ENCODE results near the gene BARHL1. TPM values are rescaled to one million over a fixed set of nuclear protein-coding genes. Genes with fewer than 3 reads are reported as not detected.
A peak's percentile ranks its signal among the peaks of the same experiment; 100 is the strongest.

BARHL1 gene
- polyA plus RNA-seq, 1 donor (not counting 4 experiments of a cell fraction or from before 2014, with no cell fraction given) = not detected

GRCh38 chr9:132579427-132579798 is 3.0 kb upstream of the BARHL1 start:
- DNase-seq (ENCODE audit: low read depth, low spot score) (no peak), FAIRE-seq (no peak)
- TF ChIP-seq CTCF (optimal IDR thresholded peaks at IDR 0.05 in 1 of 3, IDR thresholded peaks at IDR 0.05 in 1 of 3, conservative IDR thresholded peaks at IDR 0.05 in 1 of 3; ENCODE audit: extremely low read depth in 1 of 3, insufficient read depth in 2 of 3, low read length in 3 of 3) = no peak
- TF ChIP-seq EZH2 (IDR thresholded peaks at IDR 0.05; ENCODE audit: low read length) = no peak
- Histone ChIP-seq H3K4me3 (ENCODE audit: control insufficient read depth in 2 of 3, extremely low read depth in 1 of 3, insufficient read depth in 2 of 3, low read depth in 1 of 3, low read length in 3 of 3) (no peak overlapping the region), H4K20me1 (ENCODE audit: control insufficient read depth, extremely low read depth, insufficient read depth, low read length) (peaks cover 23% of the 10 kb centered on the region), H3K4me2 (ENCODE audit: control insufficient read depth, extremely low read depth, insufficient read depth, low read depth, low read length) (no peak overlapping the region), H3K9ac (ENCODE audit: control insufficient read depth, extremely low read depth, insufficient read depth, low read length) (no peak overlapping the region), H3K36me3 (ENCODE audit: control insufficient read depth in 2 of 2, extremely low read depth in 1 of 2, insufficient read depth in 2 of 2, low read length in 2 of 2) (no peaks in the 10 kb centered on the region), H3K27me3 (ENCODE audit: control insufficient read depth, extremely low read depth, insufficient read depth, low read length) (peaks cover 87% of the 10 kb centered on the region), H3K9me3 (ENCODE audit: control insufficient read depth, low read depth, low read length) (no peaks in the 10 kb centered on the region), H3K9me1 (ENCODE audit: control insufficient read depth, extremely low read depth, insufficient read depth, low read length) (peaks cover 2% of the 10 kb centered on the region), H3K79me2 (ENCODE audit: control insufficient read depth, insufficient read depth, low read length) (no peaks in the 10 kb centered on the region), H2AFZ (ENCODE audit: control insufficient read depth, low read length) (no peak overlapping the region), H3K27ac (ENCODE audit: control insufficient read depth, insufficient read depth, low read length) (no peak overlapping the region), H3K4me1 (ENCODE audit: control insufficient read depth, extremely low read depth, insufficient read depth, low read length) (peaks cover 4% of the 10 kb centered on the region)
- dilution Hi-C loops (cut with MboI; ENCODE audit: extremely low pct_ligation_motif_present, low sequenced_read_pairs) = no loop called here

- Histone ChIP-seq H3K9ac (ENCODE audit: control insufficient read depth, extremely low read depth, insufficient read depth, low read length) (no peak overlapping the region), H3K79me2 (ENCODE audit: control insufficient read depth, insufficient read depth, low read length) (no peaks in the 10 kb centered on the region), H2AFZ (ENCODE audit: control insufficient read depth, low read length) (no peak overlapping the region), H3K9me1 (ENCODE audit: control insufficient read depth, extremely low read depth, insufficient read depth, low read length) (peaks cover 4% of the 10 kb centered on the region), H3K4me2 (ENCODE audit: control insufficient read depth, extremely low read depth, insufficient read depth, low read depth, low read length) (no peak overlapping the region), H3K9me3 (ENCODE audit: control insufficient read depth, low read depth, low read length) (no peaks in the 10 kb centered on the region), H3K4me1 (ENCODE audit: control insufficient read depth, extremely low read depth, insufficient read depth, low read length) (peaks cover 6% of the 10 kb centered on the region), H3K36me3 (ENCODE audit: control insufficient read depth in 2 of 2, extremely low read depth in 1 of 2, insufficient read depth in 2 of 2, low read length in 2 of 2) (no peaks in the 10 kb centered on the region), H3K27me3 (ENCODE audit: control insufficient read depth, extremely low read depth, insufficient read depth, low read length) (peaks cover 96% of the 10 kb centered on the region), H3K27ac (ENCODE audit: control insufficient read depth, insufficient read depth, low read length) (no peak overlapping the region), H3K4me3 (ENCODE audit: control insufficient read depth in 2 of 3, extremely low read depth in 1 of 3, insufficient read depth in 2 of 3, low read depth in 1 of 3, low read length in 3 of 3) (no peak overlapping the region), H4K20me1 (ENCODE audit: control insufficient read depth, extremely low read depth, insufficient read depth, low read length) (peaks cover 34% of the 10 kb centered on the region)
- TF ChIP-seq EZH2 (IDR thresholded peaks at IDR 0.05; ENCODE audit: low read length) (peak; percentile 55), CTCF (optimal IDR thresholded peaks at IDR 0.05 in 1 of 3, IDR thresholded peaks at IDR 0.05 in 1 of 3, conservative IDR thresholded peaks at IDR 0.05 in 1 of 3; ENCODE audit: extremely low read depth in 1 of 3, insufficient read depth in 2 of 3, low read length in 3 of 3) (no peak)
- dilution Hi-C loops (cut with MboI; ENCODE audit: extremely low pct_ligation_motif_present, low sequenced_read_pairs) = no loop called here
- FAIRE-seq (no peak), DNase-seq (ENCODE audit: low read depth, low spot score) (no peak)
Observed at GRCh38 chr9:132582786-132583583, 579 bp downstream of the BARHL1 start.
